Liver (tissue), 9 donors: ENCODE results near the gene FUCA1. TPM values are rescaled to one million over a fixed set of nuclear protein-coding genes. Genes with fewer than 3 reads are reported as not detected.
"Not testable (repeated sequence)": the region's sequence is repeated elsewhere in the genome, so short reads cannot be mapped to it uniquely, and the experiment has no call there.

ENCODE experiments used
- DNase-seq: peaks from one replicate; pipeline ENCODE4 v3.0.0-alpha.2; 2017; ENCODE audit warnings: low spot score
- H3K27ac ChIP-seq, 2 donors: one replicate each; pipeline ENCODE4 v1.7.0; 2013; ENCODE audit warnings: inconsistent platforms in 2 of 2, low read length in 2 of 2, control low read depth in 1 of 2, low read depth in 1 of 2, mild to moderate bottlenecking in 1 of 2
- H3K27me3 ChIP-seq, 4 donors: one replicate each; pipeline versions ENCODE4 v1.6.1 to v1.7.0; 2013; ENCODE audit warnings: low read length in 3 of 4, inconsistent platforms in 1 of 4, mild to moderate bottlenecking in 1 of 4, moderate library complexity in 1 of 4; ENCODE audit not compliant: control insufficient read depth in 4 of 4, insufficient read depth in 4 of 4
- H3K36me3 ChIP-seq, 4 donors: one replicate each; pipeline versions ENCODE4 v1.6.1 to v1.7.0; 2013; ENCODE audit warnings: low read length in 3 of 4, mild to moderate bottlenecking in 3 of 4, low read depth in 1 of 4, moderate library complexity in 1 of 4; ENCODE audit not compliant: control insufficient read depth in 4 of 4, insufficient read depth in 3 of 4
- H3K4me1 ChIP-seq, 4 donors: one replicate each; pipeline versions ENCODE4 v1.6.1 to v1.7.0; 2013; ENCODE audit warnings: low read length in 3 of 4, mild to moderate bottlenecking in 3 of 4, moderate library complexity in 1 of 4; ENCODE audit not compliant: control insufficient read depth in 4 of 4, insufficient read depth in 4 of 4
- H3K4me3 ChIP-seq, 3 donors: one replicate each; pipeline versions ENCODE4 v1.6.1 to v1.7.0; 2013; ENCODE audit warnings: low read length in 3 of 3, control low read depth in 1 of 3, low read depth in 1 of 3, mild to moderate bottlenecking in 1 of 3
- H3K9ac ChIP-seq, 2 donors: one replicate each; pipeline ENCODE4 v1.7.0; 2013; ENCODE audit warnings: low read length in 2 of 2, mild to moderate bottlenecking in 2 of 2, moderate library complexity in 2 of 2, control low read depth in 1 of 2, low read depth in 1 of 2
- H3K9me3 ChIP-seq, 4 donors: one replicate each; pipeline versions ENCODE4 v1.6.1 to v1.7.0; 2013; ENCODE audit warnings: low read length in 3 of 4; ENCODE audit not compliant: control insufficient read depth in 4 of 4
- EGR1 ChIP-seq, 2 donors: IDR thresholded peaks; 2 replicates each; pipeline ENCODE4 v1.6.1; 2016 to 2018; ENCODE audit warnings: antibody characterized with exemption in 2 of 2, low read depth in 2 of 2
- FOXA1 ChIP-seq: IDR thresholded peaks from 2 replicates; pipeline ENCODE4 v1.6.1; 2016; ENCODE audit warnings: antibody characterized with exemption
- FOXA2 ChIP-seq: IDR thresholded peaks from 2 replicates; pipeline ENCODE4 v1.6.1; 2016; ENCODE audit warnings: antibody characterized with exemption
- GABPA ChIP-seq, 2 donors: IDR thresholded peaks in 1 of 2; conservative IDR thresholded peaks in 1 of 2; 2 replicates each; pipeline ENCODE4 v1.6.1; 2016; ENCODE audit warnings: antibody characterized with exemption in 2 of 2, mild to moderate bottlenecking in 1 of 2, moderate library complexity in 1 of 2
- HNF4A ChIP-seq, 2 donors: conservative IDR thresholded peaks; 2 replicates each; pipeline ENCODE4 v1.6.1; 2016; ENCODE audit warnings: antibody characterized with exemption in 2 of 2, mild to moderate bottlenecking in 2 of 2
- HNF4G ChIP-seq: IDR thresholded peaks from 2 replicates; pipeline ENCODE4 v1.6.1; 2016; ENCODE audit warnings: antibody characterized with exemption
- JUND ChIP-seq, 2 donors: IDR thresholded peaks; 2 replicates each; pipeline ENCODE4 v1.6.1; 2016; ENCODE audit warnings: antibody characterized with exemption in 2 of 2
- NR2F2 ChIP-seq: IDR thresholded peaks from 2 replicates; pipeline ENCODE4 v1.6.1; 2016; ENCODE audit warnings: antibody characterized with exemption
- RAD21 ChIP-seq, 2 donors: IDR thresholded peaks; 2 replicates each; pipeline ENCODE4 v1.6.1; 2016; ENCODE audit warnings: antibody characterized with exemption in 2 of 2, mild to moderate bottlenecking in 2 of 2
- RXRA ChIP-seq, 2 donors: IDR thresholded peaks; 2 replicates each; pipeline ENCODE4 v1.6.1; 2017 to 2018; ENCODE audit warnings: antibody characterized with exemption in 2 of 2, mild to moderate bottlenecking in 1 of 2
- SP1 ChIP-seq: IDR thresholded peaks from 2 replicates; pipeline ENCODE4 v1.6.1; 2018; ENCODE audit warnings: antibody characterized with exemption, mild to moderate bottlenecking
- TAF1 ChIP-seq: conservative IDR thresholded peaks from 2 replicates; pipeline ENCODE4 v1.6.1; 2016; ENCODE audit warnings: antibody characterized with exemption, mild to moderate bottlenecking
- YY1 ChIP-seq: IDR thresholded peaks from 2 replicates; pipeline ENCODE4 v1.6.1; 2016; ENCODE audit warnings: antibody characterized with exemption, mild to moderate bottlenecking
- WGBS: extraction: QIAGEN DNeasy Blood & Tissue Kit; methylation state at CpG from one replicate; pipeline ENCODE4 v1.1.7; 2013; 5-methylcytosine and 5-hydroxymethylcytosine counted together
- polyA plus RNA-seq, 2 donors: library from polyadenylated mRNA; stranded (reverse) in 1 of 2; unstranded in 1 of 2; fragments of 200-250 nt in 1 of 2; fragments of >200 nt in 1 of 2; fragmentation: Nextera tagmentation in 1 of 2; extraction: Ambion mirVana in 1 of 2; gene quantifications; one replicate each; pipeline versions ENCODE4 v1.2.1 to v1.2.3, GENCODE V29; 2013 to 2015
- total RNA-seq, 2 donors: library from RNA; depleted of rRNA; stranded (reverse); fragments of >200 nt; gene quantifications; one replicate each; pipeline ENCODE4 v1.2.3, GENCODE V29; 2014
- TF ChIP-seq, protein P1 (sequence below): IDR thresholded peaks from 2 replicates; pipeline ENCODE4 v1.6.1; 2016; ENCODE audit warnings: antibody characterized with exemption
- TF ChIP-seq, protein P2 (sequence below): IDR thresholded peaks from 2 replicates; pipeline ENCODE4 v1.6.1; 2016; ENCODE audit warnings: antibody characterized with exemption
- TF ChIP-seq, protein P3 (sequence below): IDR thresholded peaks from 2 replicates; pipeline ENCODE4 v1.6.1; 2016; ENCODE audit warnings: antibody characterized with exemption
- TF ChIP-seq, protein P4 (sequence below): IDR thresholded peaks from 2 replicates; pipeline ENCODE4 v1.6.1; 2016; ENCODE audit warnings: antibody characterized with exemption, mild to moderate bottlenecking
- TF ChIP-seq, protein P5 (sequence below): fragments of 150-350 bp; IDR thresholded peaks from 2 replicates; pipeline ENCODE4 v1.5.1; 2017; ENCODE audit warnings: improper control_type of control experiment, low read depth, low read length; ENCODE audit not compliant: missing input control
- donor health status: healthy.
- donor health status: healthy.
- donor health status: healthy.
- donor health status: healthy.
- donor health status: healthy.

Gene FUCA1
- total and polyA plus RNA-seq, 4 donors, result 33.8 to 58.0 (median 44.7) TPM

DNA sequence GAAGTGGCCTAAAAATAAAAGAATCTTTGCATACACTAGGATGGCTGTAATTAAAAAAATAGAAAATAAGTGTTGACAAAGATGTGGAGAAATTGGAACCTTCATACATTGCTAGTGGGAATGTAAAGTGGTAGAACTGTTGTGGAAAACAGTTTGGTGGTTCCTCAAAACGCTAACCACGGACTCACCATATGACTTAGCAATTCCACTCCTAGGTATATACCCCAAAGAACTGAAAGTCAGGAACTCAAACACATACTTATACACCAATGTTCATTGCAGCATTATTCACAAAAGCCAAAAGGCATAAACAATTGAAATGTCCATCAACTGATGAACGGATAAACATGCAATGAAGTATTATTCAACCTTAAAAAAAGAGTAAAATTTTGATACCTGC, 32.1 kb downstream of the FUCA1 start (continued):
- TF ChIP-seq, protein P1, sequence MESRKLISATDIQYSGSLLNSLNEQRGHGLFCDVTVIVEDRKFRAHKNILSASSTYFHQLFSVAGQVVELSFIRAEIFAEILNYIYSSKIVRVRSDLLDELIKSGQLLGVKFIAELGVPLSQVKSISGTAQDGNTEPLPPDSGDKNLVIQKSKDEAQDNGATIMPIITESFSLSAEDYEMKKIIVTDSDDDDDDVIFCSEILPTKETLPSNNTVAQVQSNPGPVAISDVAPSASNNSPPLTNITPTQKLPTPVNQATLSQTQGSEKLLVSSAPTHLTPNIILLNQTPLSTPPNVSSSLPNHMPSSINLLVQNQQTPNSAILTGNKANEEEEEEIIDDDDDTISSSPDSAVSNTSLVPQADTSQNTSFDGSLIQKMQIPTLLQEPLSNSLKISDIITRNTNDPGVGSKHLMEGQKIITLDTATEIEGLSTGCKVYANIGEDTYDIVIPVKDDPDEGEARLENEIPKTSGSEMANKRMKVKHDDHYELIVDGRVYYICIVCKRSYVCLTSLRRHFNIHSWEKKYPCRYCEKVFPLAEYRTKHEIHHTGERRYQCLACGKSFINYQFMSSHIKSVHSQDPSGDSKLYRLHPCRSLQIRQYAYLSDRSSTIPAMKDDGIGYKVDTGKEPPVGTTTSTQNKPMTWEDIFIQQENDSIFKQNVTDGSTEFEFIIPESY, result no peak
- no peak for TF ChIP-seq JUND (IDR thresholded peaks at IDR 0.05)
- no peak for TF ChIP-seq YY1

DNA sequence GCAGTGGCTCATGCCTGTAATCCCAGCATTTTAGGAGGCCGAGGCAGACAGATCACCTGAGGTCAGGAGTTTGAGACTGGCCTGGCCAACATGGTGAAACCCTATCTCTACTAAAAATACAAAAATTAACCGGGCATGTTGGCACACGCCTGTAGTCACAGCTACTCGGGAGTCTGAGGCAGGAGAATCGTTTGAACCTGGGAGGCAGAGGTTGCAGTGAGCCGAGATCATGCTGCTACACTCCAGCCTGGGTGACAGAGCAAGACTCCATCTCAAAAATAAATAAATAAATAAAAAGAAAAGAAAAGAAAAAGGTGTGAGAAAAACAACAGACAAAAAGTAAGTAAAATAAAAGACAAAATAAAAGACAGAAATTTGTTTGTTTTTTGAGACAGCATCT, 33.9 kb downstream of the FUCA1 start:
- H3K27me3 ChIP-seq, H3K9ac ChIP-seq, H3K27ac ChIP-seq, H3K36me3 ChIP-seq, DNase-seq, H3K9me3 ChIP-seq, H3K4me3 ChIP-seq: not testable (repeated sequence)
- H3K4me1 ChIP-seq, result peaks cover 3 to 14% (median 8%) of the 10 kb centered on the region in 4 donors
- WGBS, result 76% methylated on average over 6 of the region's 6 CpGs

DNA sequence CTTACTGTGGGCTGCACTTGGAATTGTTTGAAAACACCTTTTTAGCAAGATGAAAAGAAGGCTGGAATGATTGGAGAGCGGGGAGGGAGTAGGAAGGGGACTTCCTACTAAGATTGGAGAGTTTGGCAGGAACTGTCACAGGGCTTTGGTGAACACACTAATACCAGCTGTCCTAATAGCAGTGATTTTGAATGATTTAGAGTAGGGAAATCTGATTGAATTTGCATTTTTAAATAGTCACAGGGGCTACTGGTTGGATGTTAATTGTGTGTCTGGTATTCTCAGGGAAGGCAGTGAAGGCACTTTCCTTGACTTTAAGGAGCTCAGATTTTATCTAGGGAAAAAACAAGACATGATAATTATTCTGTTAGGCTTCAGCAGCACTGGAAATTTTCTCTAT, 40.4 kb downstream of the FUCA1 start:
- H3K4me3 ChIP-seq, result no peak overlapping the region
- TF ChIP-seq JUND (IDR thresholded peaks at IDR 0.05), result no peak
- TF ChIP-seq, protein P1, result no peak
- TF ChIP-seq, protein P2, sequence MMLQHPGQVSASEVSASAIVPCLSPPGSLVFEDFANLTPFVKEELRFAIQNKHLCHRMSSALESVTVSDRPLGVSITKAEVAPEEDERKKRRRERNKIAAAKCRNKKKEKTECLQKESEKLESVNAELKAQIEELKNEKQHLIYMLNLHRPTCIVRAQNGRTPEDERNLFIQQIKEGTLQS, result no peak
- TF ChIP-seq GABPA (IDR thresholded peaks at IDR 0.05 in 1 of 2, conservative IDR thresholded peaks at IDR 0.05 in 1 of 2), result no peak
- TF ChIP-seq NR2F2, result no peak
- TF ChIP-seq EGR1 (IDR thresholded peaks at IDR 0.05; ENCODE audit: low read depth in 2 of 2), result no peak
- no peak for TF ChIP-seq YY1
- TF ChIP-seq, protein P3, sequence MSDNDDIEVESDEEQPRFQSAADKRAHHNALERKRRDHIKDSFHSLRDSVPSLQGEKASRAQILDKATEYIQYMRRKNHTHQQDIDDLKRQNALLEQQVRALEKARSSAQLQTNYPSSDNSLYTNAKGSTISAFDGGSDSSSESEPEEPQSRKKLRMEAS, result no peak
- TF ChIP-seq SP1, result no peak
- no peak for TF ChIP-seq FOXA1
- TF ChIP-seq RAD21 (IDR thresholded peaks at IDR 0.05), result no peak
- TF ChIP-seq, protein P4, sequence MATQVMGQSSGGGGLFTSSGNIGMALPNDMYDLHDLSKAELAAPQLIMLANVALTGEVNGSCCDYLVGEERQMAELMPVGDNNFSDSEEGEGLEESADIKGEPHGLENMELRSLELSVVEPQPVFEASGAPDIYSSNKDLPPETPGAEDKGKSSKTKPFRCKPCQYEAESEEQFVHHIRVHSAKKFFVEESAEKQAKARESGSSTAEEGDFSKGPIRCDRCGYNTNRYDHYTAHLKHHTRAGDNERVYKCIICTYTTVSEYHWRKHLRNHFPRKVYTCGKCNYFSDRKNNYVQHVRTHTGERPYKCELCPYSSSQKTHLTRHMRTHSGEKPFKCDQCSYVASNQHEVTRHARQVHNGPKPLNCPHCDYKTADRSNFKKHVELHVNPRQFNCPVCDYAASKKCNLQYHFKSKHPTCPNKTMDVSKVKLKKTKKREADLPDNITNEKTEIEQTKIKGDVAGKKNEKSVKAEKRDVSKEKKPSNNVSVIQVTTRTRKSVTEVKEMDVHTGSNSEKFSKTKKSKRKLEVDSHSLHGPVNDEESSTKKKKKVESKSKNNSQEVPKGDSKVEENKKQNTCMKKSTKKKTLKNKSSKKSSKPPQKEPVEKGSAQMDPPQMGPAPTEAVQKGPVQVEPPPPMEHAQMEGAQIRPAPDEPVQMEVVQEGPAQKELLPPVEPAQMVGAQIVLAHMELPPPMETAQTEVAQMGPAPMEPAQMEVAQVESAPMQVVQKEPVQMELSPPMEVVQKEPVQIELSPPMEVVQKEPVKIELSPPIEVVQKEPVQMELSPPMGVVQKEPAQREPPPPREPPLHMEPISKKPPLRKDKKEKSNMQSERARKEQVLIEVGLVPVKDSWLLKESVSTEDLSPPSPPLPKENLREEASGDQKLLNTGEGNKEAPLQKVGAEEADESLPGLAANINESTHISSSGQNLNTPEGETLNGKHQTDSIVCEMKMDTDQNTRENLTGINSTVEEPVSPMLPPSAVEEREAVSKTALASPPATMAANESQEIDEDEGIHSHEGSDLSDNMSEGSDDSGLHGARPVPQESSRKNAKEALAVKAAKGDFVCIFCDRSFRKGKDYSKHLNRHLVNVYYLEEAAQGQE, result no peak
- TF ChIP-seq TAF1, result no peak
- no peak for TF ChIP-seq HNF4A (conservative IDR thresholded peaks at IDR 0.05)
- no peak for TF ChIP-seq HNF4G
- no peak for TF ChIP-seq RXRA (IDR thresholded peaks at IDR 0.05)
- TF ChIP-seq FOXA2, result no peak
- TF ChIP-seq, protein P5, sequence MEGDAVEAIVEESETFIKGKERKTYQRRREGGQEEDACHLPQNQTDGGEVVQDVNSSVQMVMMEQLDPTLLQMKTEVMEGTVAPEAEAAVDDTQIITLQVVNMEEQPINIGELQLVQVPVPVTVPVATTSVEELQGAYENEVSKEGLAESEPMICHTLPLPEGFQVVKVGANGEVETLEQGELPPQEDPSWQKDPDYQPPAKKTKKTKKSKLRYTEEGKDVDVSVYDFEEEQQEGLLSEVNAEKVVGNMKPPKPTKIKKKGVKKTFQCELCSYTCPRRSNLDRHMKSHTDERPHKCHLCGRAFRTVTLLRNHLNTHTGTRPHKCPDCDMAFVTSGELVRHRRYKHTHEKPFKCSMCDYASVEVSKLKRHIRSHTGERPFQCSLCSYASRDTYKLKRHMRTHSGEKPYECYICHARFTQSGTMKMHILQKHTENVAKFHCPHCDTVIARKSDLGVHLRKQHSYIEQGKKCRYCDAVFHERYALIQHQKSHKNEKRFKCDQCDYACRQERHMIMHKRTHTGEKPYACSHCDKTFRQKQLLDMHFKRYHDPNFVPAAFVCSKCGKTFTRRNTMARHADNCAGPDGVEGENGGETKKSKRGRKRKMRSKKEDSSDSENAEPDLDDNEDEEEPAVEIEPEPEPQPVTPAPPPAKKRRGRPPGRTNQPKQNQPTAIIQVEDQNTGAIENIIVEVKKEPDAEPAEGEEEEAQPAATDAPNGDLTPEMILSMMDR, result no peak
- DNase-seq, result no peak
- WGBS, result 88% methylated on average over 1 of the region's 1 CpG
- H3K36me3 ChIP-seq, result no peaks in the 10 kb centered on the region
- H3K9ac ChIP-seq, result no peak overlapping the region
- no peaks in the 10 kb centered on the region for H3K9me3 ChIP-seq
- H3K27ac ChIP-seq, result no peak overlapping the region
- peaks cover 7 to 19% (median 15%) of the 10 kb centered on the region in 4 donors for H3K4me1 ChIP-seq
- no peaks in the 10 kb centered on the region for H3K27me3 ChIP-seq

DNA sequence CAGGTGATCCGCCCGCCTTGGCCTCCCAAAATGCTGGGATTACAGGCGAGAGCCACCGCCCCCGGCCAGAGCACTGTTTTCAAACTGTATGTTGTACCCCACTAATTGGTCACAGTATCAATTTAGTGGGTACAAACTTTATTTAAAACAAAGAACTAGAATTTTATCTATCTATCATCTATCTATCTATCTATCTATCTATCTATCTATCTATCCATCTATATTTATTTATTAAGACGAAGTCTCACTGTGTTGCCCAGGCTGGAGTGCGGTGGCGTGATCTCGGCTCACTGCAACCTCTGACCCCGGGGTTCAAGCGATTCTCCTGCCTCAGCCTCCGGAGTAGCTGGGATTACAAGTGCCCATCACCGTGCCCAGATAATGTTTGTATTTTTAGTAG, 41.5 kb downstream of the FUCA1 start:
- H3K27ac ChIP-seq, H3K9me3 ChIP-seq, H3K27me3 ChIP-seq, H3K36me3 ChIP-seq, H3K9ac ChIP-seq, DNase-seq, H3K4me3 ChIP-seq: not testable (repeated sequence)
- peaks cover 7 to 19% (median 17%) of the 10 kb centered on the region in 4 donors for H3K4me1 ChIP-seq
- WGBS, result 76% methylated on average over 13 of the region's 13 CpGs
